COLO668 (cell line): ENCODE measurements around the gene LRMDA.
A peak's percentile ranks its signal among the peaks of the same experiment; 100 is the strongest.
"Not testable (repeated sequence)": the region's sequence is repeated elsewhere in the genome, so short reads cannot be mapped to it uniquely, and the experiment has no call there.

Experiments
- DNase-seq: peaks from one replicate; lab custom pipeline; 2025; ENCODE audit not compliant: unreplicated experiment; lab: John Stamatoyannopoulos, UW

Gene LRMDA

DNA sequence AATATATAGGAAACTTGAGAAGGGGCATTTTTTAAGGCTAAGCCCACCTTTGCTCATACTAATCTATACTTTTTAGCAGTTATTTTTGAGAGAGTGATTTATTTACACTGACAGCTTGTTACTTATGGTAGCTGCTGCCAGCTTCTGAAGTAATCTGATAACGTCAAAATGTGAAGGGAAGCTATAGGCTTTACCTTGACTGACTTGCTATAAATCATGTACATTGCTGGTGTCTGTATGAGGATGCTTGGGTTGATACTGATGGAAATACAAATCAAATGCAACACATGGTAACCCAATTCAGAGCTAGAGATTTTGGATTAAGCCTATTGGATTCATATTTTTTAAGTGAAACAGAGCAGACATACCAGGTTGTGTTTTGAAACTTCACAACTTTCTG, 299.4 kb downstream of the LRMDA start:
- no peak for DNase-seq

- DNase-seq, result no peak
Observed at GRCh38 chr10:75733135-75733890, 301.9 kb downstream of the LRMDA start.

DNA sequence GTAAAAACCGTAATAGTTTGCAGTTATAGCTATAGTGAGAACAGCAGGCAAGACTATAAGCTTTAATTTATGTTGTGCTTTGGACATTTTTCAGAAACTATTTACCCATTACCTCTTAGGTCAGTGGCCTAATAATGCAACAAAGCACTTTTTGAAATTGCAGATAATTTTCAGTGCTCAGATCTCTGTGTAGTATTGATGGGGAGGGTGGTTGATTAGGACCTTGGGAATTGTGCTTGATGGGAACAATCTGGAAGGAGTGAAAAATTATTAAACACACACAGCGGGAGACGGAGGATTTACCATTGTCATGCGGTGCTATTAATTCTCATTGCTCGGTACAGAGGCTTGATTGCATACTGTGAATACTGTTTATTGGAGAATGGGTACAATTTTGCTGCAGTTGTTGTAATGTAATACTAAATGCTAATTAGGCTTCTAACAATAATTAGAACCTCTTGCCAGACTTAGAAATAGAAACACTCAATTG, 304.8 kb downstream of the LRMDA start:
- no peak for DNase-seq

- DNase-seq, result no peak
Observed at GRCh38 chr10:75736889-75737579, 305.6 kb downstream of the LRMDA start.

GRCh38 chr10:75737580-75737949, 306.1 kb downstream of the LRMDA start:
- no peak for DNase-seq

- no peak for DNase-seq
Observed at GRCh38 chr10:75738924-75739323, 307.5 kb downstream of the LRMDA start.

DNA sequence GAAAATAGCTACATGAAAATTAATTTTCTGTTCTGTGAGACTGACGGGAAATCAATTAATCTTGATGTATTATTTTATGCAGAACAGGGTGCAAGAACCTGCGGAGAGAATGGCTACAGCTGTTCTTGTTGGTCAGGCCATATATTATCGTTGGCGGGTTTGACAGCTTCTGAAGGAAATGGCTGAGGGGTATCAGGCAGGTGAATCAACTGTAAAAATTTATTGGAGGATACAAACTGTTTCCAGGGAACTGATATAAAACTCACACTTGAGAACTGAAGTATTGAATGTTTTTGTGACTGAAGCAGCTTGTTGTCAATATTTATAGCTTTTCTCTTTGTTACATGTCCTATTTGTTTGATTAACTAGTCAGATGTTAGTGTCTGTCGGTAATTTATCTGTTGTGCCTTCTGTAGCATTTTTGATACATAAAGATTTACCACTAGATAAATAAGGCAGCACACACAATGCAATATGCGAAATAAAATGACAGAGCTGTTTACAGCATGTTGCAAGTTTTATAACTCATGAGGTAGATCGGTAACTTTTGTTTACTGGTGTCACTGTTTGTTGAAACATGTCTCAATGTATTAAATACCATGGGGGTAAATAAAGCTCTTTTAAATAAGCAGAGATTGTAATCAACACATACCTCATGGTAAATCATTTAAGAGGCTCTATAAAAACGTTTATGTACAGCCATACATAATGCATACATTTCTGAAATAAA, 308.2 kb downstream of the LRMDA start:
- peak; percentile 36 for DNase-seq

GRCh38 chr10:75740541-75740940, 309.1 kb downstream of the LRMDA start:
- no peak for DNase-seq

DNA sequence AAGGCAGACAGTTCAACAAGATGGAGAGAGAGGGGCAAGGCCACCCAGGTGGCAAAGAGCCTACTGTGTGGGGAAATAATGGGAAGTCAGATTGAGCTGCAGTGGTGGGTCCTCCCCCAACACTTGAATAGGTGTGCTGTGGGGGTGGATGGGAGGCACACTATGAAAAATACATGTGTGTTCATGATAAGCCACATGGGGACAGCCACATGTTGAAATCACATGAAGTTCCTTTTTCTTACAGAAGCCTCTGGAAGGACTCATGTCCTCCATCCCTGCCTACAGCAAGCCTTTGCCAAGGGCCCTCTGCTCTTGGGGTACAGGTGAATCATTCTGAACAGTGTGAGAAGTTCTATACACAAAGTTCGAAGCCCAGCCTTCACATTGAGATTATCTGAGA, 310.9 kb downstream of the LRMDA start:
- DNase-seq, result no peak

- peak; percentile 7 for DNase-seq
Observed at GRCh38 chr10:75743291-75743778, 311.9 kb downstream of the LRMDA start.

GRCh38 chr10:75744261-75744660, 312.8 kb downstream of the LRMDA start:
- DNase-seq, result no peak

DNA sequence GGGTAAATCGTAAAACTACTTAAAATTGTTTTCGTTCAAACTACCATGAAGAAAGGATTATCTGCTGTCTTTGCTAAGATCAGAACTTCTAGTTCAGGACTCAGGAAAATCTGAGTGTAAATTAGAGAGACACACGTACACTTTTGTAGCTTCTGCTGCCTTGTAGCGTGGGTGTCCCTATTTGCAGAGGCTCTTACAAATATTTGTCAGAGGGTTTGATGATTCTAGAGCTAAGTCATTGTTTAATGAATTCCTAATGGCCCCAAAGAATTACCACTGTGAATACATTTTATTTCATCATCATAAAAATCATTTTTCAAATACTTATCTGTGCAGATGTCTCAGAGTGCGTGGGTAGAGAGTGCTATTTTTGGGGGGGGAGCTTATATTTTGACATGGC, 314.9 kb downstream of the LRMDA start:
- DNase-seq, result no peak

- DNase-seq, result not testable (repeated sequence)
Observed at GRCh38 chr10:75750093-75750875, 318.9 kb downstream of the LRMDA start.

DNA sequence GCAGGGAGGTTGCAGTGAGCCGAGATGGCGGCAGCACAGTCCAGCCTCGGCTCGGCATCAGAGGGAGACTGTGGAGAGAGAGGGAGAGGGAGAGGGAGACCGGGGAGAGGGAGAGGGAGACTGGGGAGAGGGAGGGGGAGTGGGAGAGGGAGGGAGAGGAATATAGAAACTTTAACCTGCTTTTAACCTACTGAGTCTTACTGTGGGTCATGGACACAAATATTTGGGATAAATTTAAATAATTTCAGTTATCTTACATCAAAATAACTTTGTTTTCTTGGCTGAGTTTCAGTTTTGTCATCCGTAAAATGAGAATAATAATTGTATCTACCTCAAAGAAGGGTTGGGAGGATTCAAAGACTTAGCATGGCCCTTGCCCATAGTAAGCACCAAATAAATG, 319.8 kb downstream of the LRMDA start:
- DNase-seq, result no peak

GRCh38 chr10:75753621-75754020, 322.2 kb downstream of the LRMDA start:
- DNase-seq, result no peak

- DNase-seq, result no peak
Observed at GRCh38 chr10:75754096-75754831, 322.8 kb downstream of the LRMDA start.

DNA sequence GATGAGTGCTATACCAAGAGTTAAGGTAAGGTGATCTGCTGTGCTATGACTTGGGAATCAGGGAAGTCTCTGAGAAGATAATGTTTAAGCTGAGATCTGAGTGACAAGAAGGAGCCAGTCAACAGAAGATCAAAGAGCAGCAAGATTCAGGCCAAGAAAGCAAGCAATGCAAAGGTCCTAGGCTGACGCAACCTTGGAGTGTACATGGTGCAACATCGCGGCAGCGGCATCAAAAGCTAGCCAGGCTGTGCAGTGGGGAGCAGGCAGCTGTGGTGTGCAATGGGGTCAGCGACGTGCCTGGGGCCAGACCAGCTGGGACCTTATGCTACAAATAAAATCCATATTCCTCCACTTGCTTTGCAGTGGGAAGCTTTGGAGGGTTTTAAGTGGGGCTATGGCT, 324.1 kb downstream of the LRMDA start:
- no peak for DNase-seq

GRCh38 chr10:75761289-75761688, 329.9 kb downstream of the LRMDA start:
- no peak for DNase-seq

DNA sequence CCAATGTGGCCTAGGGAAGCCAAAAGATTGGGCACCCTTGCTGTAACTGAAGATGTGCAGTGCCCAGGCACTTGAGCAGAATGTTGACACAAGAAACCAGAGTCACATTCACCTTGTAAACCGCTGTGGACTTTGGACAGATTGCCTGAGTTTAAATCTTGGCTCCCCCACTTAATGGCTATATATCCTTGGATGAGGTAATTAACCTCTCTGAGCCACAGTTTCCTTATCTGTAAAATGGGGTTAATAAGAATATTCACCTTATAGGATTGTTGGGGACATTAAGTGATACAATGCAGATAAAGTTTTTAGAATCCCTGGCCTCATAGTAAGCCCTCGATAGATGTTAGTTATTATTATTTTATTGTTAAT, 331.0 kb downstream of the LRMDA start:
- no peak for DNase-seq

DNA sequence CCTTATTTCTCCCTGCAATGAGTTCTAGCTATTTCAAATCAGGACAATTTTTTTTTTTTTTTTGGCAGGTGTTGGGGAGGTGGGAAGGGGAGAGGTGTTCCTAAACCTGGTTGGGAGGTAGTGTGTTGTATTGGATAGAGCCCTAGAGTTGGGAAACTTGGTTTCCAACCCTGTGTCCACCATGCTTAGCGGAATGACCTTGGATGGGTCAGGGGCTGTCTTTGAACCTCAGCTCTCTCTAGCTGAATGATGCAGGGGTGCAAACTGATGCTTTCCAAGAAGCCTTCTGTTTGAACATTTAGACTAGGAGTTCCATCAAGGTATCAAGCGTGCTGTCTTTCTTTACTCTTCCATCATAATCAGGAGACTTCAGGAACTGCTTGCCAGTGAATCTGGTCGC, 332.2 kb downstream of the LRMDA start:
- DNase-seq, result no peak
